Ascending aorta (tissue), 2 donors: ENCODE measurements around the gene SGPL1. TPM values are rescaled to one million over a fixed set of nuclear protein-coding genes. Genes with fewer than 3 reads are reported as not detected.

Experiments used
- DNase-seq, 2 donors: peaks; one replicate each; pipeline ENCODE4 v3.0.0-alpha.2; 2019; ENCODE audit warnings: low spot score in 2 of 2
- H3K27ac ChIP-seq, 2 donors: fragments of 200-600 bp; sonication (generic); one replicate each; pipeline ENCODE4 v1.5.1; 2016 to 2017; ENCODE audit warnings: mild to moderate bottlenecking in 1 of 2
- H3K27me3 ChIP-seq: fragments of 200-600 bp; sonication (generic); one replicate; pipeline ENCODE4 v1.5.1; 2017
- H3K36me3 ChIP-seq, 2 donors: fragments of 200-600 bp; sonication (generic); one replicate each; pipeline ENCODE4 v1.5.1; 2016
- H3K4me1 ChIP-seq, 2 donors: fragments of 200-600 bp; sonication (generic); one replicate each; pipeline ENCODE4 v1.5.1; 2016 to 2017; ENCODE audit warnings: mild to moderate bottlenecking in 1 of 2
- H3K4me3 ChIP-seq, 2 donors: fragments of 200-600 bp; sonication (generic); one replicate each; pipeline ENCODE4 v1.5.1; 2016 to 2017; ENCODE audit warnings: mild to moderate bottlenecking in 1 of 2
- H3K9me3 ChIP-seq, 2 donors: fragments of 200-600 bp; sonication (generic); one replicate each; pipeline ENCODE4 v1.5.1; 2016
- CTCF ChIP-seq, 3 experiments: fragments of 200-600 bp in 2 of 3; fragments of 450-650 bp in 1 of 3; sonication (generic) in 2 of 3; IDR thresholded peaks; one replicate each; pipeline ENCODE4 v1.5.1; 2016 to 2019; ENCODE audit warnings: antibody characterized with exemption in 3 of 3, mild to moderate bottlenecking in 1 of 3, moderate library complexity in 1 of 3
- intact Hi-C: fragments of 100-400 bp; cut with DNase I; formaldehyde crosslinking; loops from one replicate; pipeline ENCODE4 v1.15.1; 2023
- total RNA-seq: library from RNA; depleted of rRNA; stranded (reverse); fragments of >200 nt; gene quantifications from one replicate; pipeline ENCODE4 v1.1.0, GENCODE V29; 2016

SGPL1 gene
- total RNA-seq, 1 donor from 2014 or later, result 6.2 TPM

DNA sequence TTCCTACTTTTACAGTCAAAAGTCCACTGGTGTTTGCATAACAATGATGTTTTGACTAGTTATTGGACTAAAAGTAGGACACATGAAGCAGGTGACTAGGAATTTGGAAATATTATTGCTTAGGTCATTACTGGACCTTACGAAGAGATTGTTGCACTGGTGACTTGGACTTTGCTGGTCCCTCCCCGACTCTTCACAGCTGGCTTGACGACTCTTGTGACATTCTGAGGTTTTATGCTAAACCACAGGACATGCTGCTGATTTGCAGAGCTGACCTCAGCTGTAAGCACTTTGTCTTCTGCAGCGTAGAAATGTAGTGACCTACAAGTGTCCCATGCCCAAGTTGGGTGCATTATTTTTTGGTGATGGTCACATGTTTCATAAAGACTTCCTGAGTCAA lies 50.7 kb downstream of the SGPL1 start:
- no peaks in the 10 kb centered on the region for H3K9me3 ChIP-seq
- no peak overlapping the region for H3K4me3 ChIP-seq
- peaks cover 30 to 40% of the 10 kb centered on the region in 2 donors for H3K36me3 ChIP-seq
- peak in 1 of 2 donors; percentile 23 for DNase-seq
- TF ChIP-seq CTCF (IDR thresholded peaks at IDR 0.05), result no peak
- no peaks in the 10 kb centered on the region for H3K27me3 ChIP-seq
- no peak overlapping the region for H3K27ac ChIP-seq
- intact Hi-C loops, result no loop called here
- H3K4me1 ChIP-seq, result no peaks in the 10 kb centered on the region

DNA sequence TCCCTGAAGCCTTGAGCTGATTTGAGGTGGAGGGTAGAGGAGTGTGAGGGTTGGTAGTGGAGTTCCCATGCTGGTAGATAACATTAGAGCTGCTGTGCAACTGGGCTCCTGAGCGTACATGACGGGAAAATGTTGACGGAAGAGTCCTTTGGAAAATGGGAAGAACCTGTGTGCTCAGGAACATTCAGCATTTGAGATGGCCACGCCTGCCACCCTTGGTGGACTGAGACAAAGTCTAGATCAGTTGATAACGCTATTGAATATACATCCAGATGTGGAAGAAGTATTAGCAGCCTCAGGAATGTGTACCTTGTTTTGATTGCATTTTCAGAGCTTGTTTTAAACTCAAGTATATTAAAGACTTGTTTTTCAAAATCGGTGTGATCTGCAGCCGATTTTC lies 56.5 kb downstream of the SGPL1 start:
- Histone ChIP-seq H3K36me3 (peaks cover 19 to 80% of the 10 kb centered on the region in 2 donors), H3K4me3 (no peak overlapping the region), H3K4me1 (no peaks in the 10 kb centered on the region), H3K27ac (no peak overlapping the region), H3K9me3 (no peaks in the 10 kb centered on the region), H3K27me3 (no peaks in the 10 kb centered on the region)
- TF ChIP-seq CTCF (IDR thresholded peaks at IDR 0.05), result no peak
- intact Hi-C loops, result no loop called here
- no peak for DNase-seq

GRCh38 chr10:70874061-70874460 lies 58.3 kb downstream of the SGPL1 start:
- TF ChIP-seq CTCF (IDR thresholded peaks at IDR 0.05), result no peak
- Histone ChIP-seq H3K36me3 (peaks cover 18 to 95% of the 10 kb centered on the region in 2 donors), H3K9me3 (no peaks in the 10 kb centered on the region), H3K27ac (no peak overlapping the region), H3K4me1 (no peaks in the 10 kb centered on the region), H3K27me3 (no peaks in the 10 kb centered on the region), H3K4me3 (no peak overlapping the region)
- DNase-seq, result no peak
- intact Hi-C loops, result no loop called here

DNA sequence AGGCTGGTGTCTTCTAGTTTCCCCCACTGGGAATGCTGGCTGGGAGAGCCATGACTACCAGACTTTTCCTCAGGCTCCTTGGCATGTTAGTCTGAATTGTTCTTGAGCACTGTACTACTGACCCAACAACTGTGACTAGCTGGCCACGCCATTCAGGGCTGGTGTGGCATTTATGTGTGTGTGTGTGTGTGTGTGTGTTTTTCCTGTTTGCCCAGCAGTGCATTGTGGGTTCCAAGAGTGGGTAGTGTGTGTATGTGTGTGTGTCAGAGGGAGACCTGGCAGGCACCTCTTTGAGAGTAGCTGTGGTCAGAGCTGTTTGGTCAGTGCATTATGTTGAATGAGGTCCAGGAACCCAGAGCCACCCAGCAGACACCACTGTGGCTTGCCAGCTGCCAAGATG lies 63.5 kb downstream of the SGPL1 start:
- peaks cover 6 to 61% of the 10 kb centered on the region in 2 donors for H3K36me3 ChIP-seq
- TF ChIP-seq CTCF (IDR thresholded peaks at IDR 0.05), result no peak
- no peak for DNase-seq
- H3K4me3 ChIP-seq, result no peak overlapping the region
- no peaks in the 10 kb centered on the region for H3K9me3 ChIP-seq
- intact Hi-C loops, result no loop called here
- no peaks in the 10 kb centered on the region for H3K4me1 ChIP-seq
- H3K27me3 ChIP-seq, result no peaks in the 10 kb centered on the region
- no peak overlapping the region for H3K27ac ChIP-seq

DNA sequence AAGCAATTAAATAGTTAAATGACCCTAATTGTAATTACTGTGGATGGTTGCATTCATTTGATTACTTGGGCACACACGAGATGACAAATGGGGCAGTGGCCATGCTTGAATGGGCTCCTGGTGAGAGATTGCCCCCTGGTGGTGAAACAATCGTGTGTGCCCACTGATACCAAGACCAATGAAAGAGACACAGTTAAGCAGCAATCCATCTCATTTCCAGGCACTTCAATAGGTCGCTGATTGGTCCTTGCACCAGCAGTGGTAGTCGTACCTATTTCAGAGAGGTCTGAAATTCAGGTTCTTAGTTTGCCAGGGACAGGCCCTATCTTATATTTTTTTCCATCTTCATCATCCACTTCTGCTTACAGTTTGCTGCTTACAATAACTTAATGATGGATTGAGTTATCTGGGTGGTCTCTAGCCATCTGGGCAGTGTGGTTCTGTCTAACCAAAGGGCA lies 64.4 kb downstream of the SGPL1 start:
- Histone ChIP-seq H3K27ac (no peak overlapping the region), H3K27me3 (no peaks in the 10 kb centered on the region), H3K9me3 (no peaks in the 10 kb centered on the region), H3K36me3 (peaks cover 6 to 62% of the 10 kb centered on the region in 2 donors), H3K4me1 (no peaks in the 10 kb centered on the region), H3K4me3 (no peak overlapping the region)
- intact Hi-C loops, result loop anchor here (1.0 to 10.0 kb wide), 3 partner anchors 65 to 655 kb away; partner anchors contain the start of gene SGPL1
- peak; percentile 48 to 87 for DNase-seq
- peak; percentile 83 to 88 (median 85) for TF ChIP-seq CTCF (IDR thresholded peaks at IDR 0.05)

GRCh38 chr10:70884741-70885140 lies 69.0 kb downstream of the SGPL1 start:
- Histone ChIP-seq H3K4me3 (no peak overlapping the region), H3K9me3 (no peaks in the 10 kb centered on the region), H3K27ac (no peak overlapping the region), H3K27me3 (no peaks in the 10 kb centered on the region), H3K36me3 (peaks cover 6 to 27% of the 10 kb centered on the region in 2 donors), H3K4me1 (peaks cover 0 to 3% of the 10 kb centered on the region in 2 donors)
- no peak for DNase-seq
- no peak for TF ChIP-seq CTCF (IDR thresholded peaks at IDR 0.05)
- intact Hi-C loops, result loop anchor here (5.0 to 10.0 kb wide), 3 partner anchors 332 to 660 kb away; no protein-coding TSS in a partner anchor
